Left lobe of liver (tissue), 2 donors: ENCODE results near the gene ERAP2. TPM values are rescaled to one million over a fixed set of nuclear protein-coding genes. Genes with fewer than 3 reads are reported as not detected.
A peak's percentile ranks its signal among the peaks of the same experiment; 100 is the strongest.
"Not testable (repeated sequence)": the region's sequence is repeated elsewhere in the genome, so short reads cannot be mapped to it uniquely, and the experiment has no call there.

ENCODE experiments used
- ATAC-seq: fragments of 200-7000 bp; cut with Tn5 transposase; one replicate; pipeline ENCODE4 v1.9.1; 2020; ENCODE audit warnings: mild to moderate bottlenecking, moderate library complexity
- DNase-seq: peaks from one replicate; pipeline ENCODE4 v3.0.0-alpha.2; 2020; ENCODE audit warnings: low spot score
- total RNA-seq: library from RNA; stranded (reverse); gene quantifications from one replicate; pipeline ENCODE4 v1.2.1, GENCODE V29; 2021
- donor health status: DM: no; HTN: no; CAD: no; lungs with moderate emphysema.
- donor health status: DM: no; HTN: yes; CAD: no.

Gene ERAP2, protein sequence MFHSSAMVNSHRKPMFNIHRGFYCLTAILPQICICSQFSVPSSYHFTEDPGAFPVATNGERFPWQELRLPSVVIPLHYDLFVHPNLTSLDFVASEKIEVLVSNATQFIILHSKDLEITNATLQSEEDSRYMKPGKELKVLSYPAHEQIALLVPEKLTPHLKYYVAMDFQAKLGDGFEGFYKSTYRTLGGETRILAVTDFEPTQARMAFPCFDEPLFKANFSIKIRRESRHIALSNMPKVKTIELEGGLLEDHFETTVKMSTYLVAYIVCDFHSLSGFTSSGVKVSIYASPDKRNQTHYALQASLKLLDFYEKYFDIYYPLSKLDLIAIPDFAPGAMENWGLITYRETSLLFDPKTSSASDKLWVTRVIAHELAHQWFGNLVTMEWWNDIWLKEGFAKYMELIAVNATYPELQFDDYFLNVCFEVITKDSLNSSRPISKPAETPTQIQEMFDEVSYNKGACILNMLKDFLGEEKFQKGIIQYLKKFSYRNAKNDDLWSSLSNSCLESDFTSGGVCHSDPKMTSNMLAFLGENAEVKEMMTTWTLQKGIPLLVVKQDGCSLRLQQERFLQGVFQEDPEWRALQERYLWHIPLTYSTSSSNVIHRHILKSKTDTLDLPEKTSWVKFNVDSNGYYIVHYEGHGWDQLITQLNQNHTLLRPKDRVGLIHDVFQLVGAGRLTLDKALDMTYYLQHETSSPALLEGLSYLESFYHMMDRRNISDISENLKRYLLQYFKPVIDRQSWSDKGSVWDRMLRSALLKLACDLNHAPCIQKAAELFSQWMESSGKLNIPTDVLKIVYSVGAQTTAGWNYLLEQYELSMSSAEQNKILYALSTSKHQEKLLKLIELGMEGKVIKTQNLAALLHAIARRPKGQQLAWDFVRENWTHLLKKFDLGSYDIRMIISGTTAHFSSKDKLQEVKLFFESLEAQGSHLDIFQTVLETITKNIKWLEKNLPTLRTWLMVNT
- total RNA-seq = 7.1 TPM

DNA sequence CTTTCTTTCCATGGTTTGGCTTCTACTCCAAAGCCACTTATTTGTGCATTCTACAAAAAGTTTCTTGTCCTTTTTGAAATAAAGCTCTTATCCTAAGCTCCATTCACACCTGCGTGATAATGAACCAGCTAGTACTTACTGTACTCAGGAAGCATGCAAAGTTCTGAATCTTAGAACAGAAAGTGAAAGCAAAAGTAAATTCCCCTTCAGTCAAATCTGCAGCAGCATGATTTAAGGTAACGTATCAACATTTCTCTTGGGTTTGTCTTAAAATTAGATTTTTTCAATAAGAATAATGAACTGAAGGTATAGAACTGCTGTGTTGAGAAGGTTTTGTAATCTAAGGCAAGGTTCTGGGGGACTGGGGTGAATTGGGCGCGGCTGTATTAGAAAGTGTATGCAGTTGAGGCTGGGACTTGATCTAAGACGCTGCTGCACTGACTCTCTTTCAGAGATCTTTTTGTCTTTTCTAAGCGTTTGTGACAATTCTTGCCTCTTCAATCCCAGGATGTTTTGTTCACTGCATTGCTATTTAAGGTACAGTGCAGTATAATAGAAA lies at the start of gene ERAP2:
Gene ERAP2 (plus strand): TSS at position 209 of the 559 bp plus-strand sequence. CDS start 3,186 bp downstream, outside the sequence.
- DNase-seq (no peak), ATAC-seq (peak; percentile 87)

DNA sequence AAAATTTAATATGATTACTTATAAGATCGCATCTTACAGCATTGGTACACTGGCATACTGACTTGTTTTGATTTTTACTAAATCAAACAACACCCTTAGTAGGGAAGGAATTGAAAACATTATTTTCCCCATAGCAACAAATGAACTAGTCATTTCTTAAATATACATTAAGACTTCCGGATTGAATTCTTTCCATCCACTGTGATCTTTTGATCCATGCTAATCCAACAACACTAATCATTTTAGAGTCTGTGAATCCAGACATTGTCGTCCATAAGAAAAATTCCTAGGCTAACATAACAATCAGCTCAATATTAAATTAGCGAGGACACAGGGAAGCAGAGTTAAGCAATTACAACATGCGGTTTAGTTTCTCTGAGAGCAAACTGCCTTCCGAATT lies 47.0 kb upstream of the ERAP2 start:
- ATAC-seq (no peak), DNase-seq (no peak)

DNA sequence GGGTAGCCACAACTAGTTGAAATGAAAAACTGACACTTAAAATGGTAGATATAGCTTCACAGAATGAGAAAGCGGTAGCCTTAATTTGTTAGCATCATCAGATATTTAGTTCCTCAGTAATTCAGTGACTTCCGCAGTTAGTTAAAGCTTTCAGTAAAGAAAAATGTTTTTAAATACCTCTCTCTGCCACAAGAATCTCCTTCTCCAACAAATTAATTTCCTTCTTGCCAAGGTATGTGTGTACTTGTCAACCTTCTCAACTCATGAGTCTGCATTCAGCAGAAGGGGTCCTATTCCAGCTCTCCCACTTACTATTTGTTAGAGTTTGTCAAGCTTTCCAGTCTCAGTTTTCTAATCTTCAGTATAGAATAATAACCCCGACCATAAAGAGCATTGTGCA lies 42.3 kb upstream of the ERAP2 start:
- no peak for ATAC-seq
- DNase-seq = no peak

DNA sequence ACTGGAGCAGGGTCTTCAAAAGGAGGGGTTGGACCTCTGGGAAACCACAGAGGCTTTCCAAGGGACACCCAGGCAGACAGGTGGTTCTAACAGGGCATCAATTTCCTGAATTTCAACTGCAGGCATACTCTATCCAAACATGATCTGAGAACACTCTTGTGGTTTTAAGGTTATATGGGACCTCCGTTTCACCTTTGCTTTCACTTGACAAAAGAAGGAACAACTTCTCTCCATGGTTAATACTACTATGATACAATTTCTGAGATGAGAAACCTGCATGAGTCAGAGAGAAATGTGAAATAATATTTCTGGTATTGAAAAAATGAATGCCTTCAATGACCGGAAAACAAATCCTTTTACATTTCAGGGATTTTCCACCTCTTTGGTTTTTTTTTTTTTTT lies 40.5 kb upstream of the ERAP2 start:
- no peak for DNase-seq
- ATAC-seq = no peak

DNA sequence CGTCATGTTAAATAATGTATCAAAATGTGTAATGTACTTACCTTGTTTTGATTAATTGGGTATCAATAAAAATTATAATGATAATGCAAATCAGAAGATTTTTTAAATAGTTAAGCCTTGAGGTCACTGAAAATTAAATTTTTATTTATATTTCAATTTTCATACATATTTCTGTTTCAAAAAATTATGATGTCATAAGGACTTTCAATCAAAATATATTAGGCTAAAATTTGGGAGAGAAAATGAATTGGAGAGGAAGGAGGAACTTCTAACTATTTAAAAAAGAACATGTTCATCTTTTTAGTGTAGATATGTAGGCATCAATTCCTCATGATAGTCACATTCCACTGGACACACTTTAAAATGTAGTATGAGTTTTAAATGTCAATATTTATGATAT lies 39.5 kb upstream of the ERAP2 start:
- no peak for DNase-seq
- no peak for ATAC-seq

DNA sequence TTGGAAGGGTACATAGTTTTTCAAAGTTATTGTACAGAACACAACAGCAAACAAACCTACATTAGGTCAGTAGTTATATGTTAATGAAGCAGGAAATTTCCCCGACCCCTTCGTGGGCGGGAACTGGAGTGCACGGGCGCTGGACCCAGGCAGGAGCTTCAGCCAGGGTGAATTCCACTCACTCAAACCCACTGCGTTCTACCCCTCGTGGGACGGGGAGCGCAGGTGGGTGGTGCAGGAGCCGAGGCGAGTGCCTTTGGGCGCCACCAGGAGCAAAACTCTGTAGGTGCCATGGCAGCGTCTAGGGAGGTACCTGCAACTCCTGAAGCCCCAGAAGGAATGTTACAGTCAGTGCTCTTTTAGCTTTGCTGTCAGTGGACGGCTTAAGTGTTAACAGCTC lies 39.0 kb upstream of the ERAP2 start:
- no peak for ATAC-seq
- DNase-seq = no peak

DNA sequence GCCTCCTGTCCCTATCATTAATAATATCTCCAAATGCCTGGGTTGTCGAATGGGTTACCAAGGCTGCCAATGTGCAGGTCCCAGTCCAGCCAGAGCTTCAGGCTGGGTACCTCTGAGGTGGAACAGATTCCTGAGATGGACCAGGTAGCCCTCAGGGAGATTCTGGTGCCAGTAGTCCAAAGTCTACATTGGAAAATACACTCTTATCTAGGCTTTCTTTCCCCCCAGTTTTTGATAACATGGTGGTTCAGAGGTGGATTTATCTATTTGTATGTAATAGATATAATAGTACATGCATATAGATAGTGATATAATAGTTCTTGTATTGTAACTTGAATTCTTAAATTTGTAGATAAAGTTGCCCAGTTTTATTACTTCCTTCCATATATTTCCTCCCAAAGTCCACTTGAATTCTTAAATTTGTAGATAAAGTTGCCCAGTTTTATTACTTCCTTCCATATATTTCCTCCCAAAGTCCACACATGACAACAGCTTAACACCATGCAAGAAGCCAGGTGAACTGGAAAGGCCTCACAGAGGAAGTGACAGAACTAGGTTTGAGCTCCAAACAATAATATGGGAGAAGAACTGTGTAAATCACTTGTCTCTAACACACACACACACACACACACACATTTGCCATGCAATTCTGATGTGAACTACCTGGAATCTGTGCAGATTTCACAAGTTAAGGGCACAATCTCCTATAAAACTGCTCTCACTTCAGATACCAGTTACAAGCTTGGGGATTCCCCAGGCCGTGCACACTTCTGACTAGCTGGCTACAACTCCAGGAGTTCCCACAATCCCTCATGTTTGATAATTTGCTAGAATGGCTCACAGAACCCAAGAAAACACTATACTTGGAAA lies 37.9 kb upstream of the ERAP2 start:
- no peak for DNase-seq
- no peak for ATAC-seq

DNA sequence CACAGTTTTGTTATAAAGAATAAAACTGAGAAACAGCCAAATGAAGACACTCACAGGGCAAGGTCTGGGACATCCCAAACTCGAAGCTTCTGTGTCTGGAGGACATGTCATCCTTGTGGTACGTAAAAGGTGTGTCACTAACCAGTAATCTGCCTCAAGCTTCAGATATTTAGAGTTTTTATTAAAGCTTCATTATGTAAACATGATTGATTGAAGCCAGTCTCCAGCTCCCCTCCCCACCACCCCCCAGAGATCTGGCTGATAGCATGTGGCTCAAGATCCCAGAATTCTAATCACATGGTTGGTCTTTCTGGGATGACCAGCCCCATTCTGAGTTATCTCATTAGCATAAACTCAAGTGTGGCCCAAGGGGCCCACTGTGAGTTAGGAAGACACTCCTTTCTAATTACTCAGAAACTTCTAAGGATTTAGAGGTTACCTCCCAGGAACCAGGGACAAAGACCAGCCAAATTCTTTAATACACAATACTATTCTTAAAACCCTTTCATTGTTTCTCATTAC lies 37.2 kb upstream of the ERAP2 start:
- no peak for ATAC-seq
- DNase-seq = no peak

DNA sequence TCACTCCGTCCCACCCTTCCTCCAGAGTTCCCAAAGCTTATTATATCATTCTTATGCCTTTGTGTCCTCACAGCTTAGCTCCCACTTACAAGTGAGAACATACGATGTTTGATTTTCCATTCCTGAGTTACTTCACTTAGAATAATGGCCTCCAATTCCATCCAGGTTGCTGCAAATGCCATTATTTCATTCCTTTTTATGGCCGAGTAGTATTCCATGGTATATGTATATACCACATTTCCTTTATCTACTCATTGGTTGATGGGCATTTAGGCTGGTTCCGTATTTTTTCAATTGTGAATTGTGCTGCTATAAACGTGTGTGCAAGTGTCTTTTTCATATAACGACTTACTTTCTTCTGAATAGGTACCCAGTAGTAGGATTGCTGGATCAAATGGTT lies 34.4 kb upstream of the ERAP2 start:
- not testable (repeated sequence) for DNase-seq, ATAC-seq

DNA sequence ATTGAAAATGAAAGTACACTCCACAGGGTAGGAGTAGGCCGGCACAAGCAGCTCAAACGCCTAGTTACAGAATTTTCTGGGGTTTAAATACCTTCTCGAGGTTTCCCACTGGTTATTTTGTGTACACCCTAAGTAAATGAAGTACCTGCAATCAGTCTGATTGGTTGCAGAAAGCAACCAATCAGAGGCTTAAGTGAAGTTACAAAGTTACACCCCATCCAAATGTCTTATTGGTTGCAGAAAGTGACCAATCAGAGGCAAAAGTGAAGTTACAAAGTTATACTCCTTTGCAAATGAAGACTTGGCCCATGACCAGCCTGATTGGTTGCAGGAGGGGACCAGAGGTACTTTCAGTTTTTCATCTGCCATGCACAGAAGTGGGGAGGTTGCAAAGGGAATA lies 33.2 kb upstream of the ERAP2 start:
- ATAC-seq (no peak), DNase-seq (no peak)

DNA sequence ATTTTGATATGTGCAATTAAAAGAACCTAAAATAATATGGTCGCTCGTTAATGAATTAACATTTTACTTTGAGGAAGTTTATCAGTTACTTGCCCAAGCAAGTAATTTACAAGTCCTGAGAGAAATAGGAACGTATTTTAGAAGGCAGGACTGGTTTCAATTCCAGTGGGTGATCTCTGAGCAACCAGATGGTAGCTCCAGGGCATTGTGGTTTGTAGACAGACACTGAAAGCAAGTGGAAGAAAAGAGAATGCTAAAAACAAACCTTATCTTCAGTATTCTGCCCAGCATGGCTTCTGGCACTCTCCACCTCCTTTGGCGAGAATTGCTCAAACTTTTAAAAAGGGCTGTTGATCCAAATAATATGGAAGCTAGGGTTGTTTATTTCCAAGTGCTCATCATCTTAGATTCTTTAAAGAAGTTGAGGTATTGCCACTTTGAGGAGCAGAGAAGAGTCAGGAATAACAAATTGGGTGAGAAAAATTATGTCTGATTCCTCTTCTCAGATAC lies 31.8 kb upstream of the ERAP2 start:
- ATAC-seq = no peak
- no peak for DNase-seq

DNA sequence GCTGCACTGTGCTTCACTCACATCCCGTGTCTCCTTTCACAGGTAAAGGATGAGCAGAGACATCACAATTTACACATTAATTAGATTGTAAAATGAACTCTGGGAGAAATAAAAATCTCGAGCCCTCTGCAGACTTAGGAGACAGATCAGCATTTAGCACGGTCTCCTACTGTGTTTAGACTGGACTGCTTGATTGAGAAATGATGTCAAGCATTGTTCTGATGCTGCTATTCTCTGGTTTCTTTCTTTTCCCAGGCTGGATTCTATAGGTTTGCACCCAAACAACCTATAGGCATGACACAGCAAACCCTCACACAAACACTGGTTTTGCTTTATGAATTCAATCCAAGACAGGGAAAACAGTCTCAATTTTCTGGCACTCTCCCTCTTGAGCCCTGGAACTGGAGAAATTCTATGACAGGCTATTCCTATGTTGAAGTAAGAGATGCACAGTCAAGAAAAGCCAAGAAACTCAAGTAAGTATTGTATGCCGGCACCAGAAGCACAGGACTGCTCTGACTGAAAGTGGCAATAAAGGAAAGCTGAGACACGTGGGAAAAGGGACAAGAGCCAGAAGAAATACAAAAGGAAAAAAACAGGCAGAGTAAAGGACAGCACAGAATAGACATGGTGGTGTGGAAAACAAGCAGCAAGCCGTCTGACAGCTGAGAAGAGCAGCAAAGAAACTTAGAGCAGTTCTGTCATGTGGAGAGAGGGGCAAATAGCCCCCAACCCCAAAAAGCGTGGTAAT lies 24.8 kb upstream of the ERAP2 start:
- DNase-seq (no peak), ATAC-seq (no peak)

DNA sequence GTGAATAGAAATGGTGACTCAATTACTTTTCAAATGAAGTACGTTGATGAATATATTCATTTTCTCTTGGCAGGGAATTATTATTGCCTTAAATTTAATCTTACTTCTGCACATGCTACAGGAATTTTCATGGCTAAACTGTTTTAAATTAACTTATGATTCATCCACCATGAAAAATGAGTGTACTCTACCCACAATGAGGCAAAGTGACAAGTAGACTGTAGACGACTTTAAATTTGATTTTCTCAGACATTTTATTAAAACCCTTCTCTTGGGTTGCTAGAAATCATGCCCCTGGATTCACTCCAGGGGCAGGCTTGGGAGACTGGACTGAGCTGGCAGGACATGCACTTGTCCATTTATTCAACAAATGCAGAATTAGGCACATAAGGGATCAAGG lies 23.5 kb upstream of the ERAP2 start:
- no peak for DNase-seq
- peak; percentile 23 for ATAC-seq

DNA sequence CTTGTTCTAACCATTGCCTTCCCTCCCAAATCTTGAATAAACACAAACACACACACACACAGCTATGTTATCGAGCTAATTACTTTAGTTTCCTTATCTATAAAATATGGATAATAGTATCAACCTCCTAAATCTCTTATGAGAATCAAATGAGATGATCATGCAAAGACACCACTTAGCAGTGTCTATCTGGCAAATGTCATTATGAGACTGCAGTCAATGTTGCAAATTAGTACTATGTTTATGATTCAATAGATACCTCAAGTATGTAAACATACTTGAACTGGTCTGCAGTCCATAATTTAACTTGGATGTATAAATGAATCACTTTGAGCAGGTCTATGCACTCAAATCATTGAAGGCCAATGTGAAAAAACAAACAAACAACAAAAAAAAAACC lies 22.2 kb upstream of the ERAP2 start:
- no peak for DNase-seq
- ATAC-seq = no peak

DNA sequence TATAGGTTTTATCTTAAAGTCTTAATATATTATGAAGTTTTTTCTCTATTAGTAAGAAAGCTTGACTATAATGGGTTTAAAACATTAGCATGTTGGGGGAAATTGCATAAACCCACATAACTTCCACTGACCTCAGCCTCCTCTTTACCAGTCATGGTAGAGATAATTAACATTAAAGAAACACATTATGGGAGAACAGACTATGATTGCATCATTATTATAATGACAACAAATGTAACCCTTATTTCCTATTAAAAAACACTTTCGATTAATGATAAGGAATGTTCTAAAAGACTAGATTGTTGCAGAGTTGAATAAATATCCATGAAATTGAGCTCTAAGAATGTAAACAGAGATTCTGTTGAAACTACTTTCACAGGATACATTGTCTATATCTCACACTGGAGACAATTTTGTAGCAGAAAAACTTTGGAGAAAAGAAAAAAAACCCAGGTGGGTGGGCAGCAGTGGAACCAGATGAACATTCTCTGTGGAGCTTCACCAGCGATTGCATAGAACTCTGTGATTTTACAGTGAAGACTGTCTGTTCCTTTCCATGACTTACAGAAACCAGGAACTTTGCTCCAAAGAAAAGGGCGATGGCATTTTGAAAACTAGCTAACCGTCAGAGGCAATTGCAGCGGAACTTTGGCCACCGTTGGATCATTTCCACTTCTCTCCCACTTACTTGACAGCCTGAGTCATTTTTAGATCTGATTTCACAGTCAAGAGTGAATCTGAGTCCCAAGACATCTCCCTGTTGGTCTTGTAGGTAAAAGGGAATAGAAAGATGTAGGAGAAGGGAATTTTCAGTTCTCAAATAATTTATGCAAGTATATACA lies 21.0 kb upstream of the ERAP2 start:
- DNase-seq (peak; percentile 53), ATAC-seq (peak; percentile 89)

DNA sequence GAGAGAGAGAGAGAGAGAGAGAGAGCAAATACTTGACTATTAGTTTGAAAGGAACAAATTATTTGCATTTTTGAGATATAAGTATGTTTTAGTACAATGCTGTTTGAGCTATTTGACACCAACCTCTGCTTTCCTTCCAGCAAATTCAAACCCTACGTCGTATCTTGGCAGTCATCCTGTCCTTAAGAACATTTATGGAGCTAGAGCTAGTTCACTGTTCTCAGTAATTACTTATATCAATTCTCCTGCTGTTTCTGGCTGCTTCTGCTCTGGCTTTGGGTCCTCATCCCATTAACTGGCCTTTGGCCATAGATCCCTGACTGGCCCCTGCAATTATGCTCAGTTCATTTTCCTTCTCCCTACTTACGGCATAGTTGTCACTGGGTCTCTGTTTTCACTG lies 19.9 kb upstream of the ERAP2 start:
- no peak for ATAC-seq
- DNase-seq = no peak

DNA sequence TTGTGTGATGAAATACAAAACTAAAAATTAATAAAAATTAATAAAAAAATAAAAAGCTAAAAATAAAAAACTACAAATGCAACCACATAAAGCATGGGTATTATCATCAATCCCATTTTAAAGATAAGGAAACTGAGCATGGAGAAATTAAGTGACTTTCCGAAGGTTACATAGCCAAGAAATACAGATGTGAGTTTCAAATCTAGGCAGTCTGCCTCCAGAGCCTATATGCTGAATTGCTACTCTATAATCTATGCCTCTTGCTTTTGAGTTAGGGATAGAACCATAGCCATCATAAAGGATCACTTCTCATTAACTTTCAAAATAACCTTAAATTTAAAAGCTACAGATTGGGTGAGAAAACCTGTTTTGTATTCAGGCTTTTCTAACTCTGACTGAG lies 18.8 kb upstream of the ERAP2 start:
- ATAC-seq (no peak), DNase-seq (no peak)

DNA sequence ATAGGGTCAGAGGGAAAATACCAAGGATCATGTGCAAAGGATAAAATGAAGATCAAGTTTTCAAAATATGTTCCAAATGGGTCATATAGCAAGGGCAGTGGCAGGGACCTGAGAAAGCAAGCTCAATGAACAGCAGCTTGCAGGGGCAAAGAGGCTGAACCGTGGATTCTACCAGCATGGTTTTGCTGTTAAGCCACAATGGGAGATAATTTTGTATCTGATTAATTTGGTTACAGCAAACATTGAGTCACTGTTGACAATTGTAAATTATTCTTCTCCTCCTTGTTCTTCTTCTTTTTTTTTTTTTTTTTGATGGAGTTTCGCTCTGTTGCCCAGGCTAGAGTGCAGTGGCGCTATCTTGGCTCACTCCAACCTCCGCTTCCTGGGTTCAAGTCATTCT lies 18.4 kb upstream of the ERAP2 start:
- ATAC-seq (no peak), DNase-seq (no peak)

DNA sequence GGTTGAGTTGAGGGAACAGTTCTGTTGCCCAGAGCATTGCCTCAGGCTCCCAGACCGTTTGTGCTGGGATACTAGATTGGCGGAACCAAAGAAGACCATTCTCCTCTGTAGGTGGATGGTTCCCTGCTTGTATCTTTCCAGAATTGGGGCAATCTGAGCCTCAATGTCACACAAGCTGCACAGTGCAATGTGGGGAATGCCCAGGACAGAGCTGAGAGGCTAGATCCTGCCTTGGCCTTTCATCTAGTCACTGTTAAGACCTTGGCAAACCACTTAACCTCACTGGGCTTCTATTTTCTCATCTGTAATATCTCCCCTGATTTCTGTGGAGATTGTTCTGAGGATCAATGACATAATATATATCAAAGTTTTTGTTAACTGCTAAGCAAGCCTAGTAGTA lies 16.9 kb upstream of the ERAP2 start:
- DNase-seq = no peak
- no peak for ATAC-seq
